WTC11 (cell line): ENCODE results near the gene RFTN1. TPM values are rescaled to one million over a fixed set of nuclear protein-coding genes. Genes with fewer than 3 reads are reported as not detected.

Source experiments
- ATAC-seq: fragments of 200-7000 bp; cut with Tn5 transposase; 2 replicates; pipeline ENCODE4 v1.10.0; 2021; ENCODE audit warnings: mild to moderate bottlenecking, moderate library complexity
- CTCF ChIA-PET: fragments of 300-600 bp; sonication (Branson Sonifier 250); formaldehyde crosslinking; loops from one replicate; lab custom pipeline; 2021; ENCODE audit warnings: antibody characterized with exemption; lab: Charles Lee
- POLR2A ChIA-PET: fragments of 350-600 bp; sonication (Branson Sonifier 250); formaldehyde crosslinking; loops from one replicate; lab custom pipeline; 2021; ENCODE audit warnings: antibody characterized with exemption; lab: Charles Lee
- DNase-seq: peaks from one replicate; pipeline ENCODE4 v3.0.0; 2021; ENCODE audit warnings: low spot score
- H3K27ac Mint-ChIP-seq: 2 replicates; pipeline ENCODE4 v1.8.0; 2021; ENCODE audit warnings: mixed read lengths
- H3K27me3 Mint-ChIP-seq: 2 replicates; pipeline ENCODE4 v1.8.0; 2021; ENCODE audit warnings: low read depth, mild to moderate bottlenecking, moderate library complexity, mixed read lengths
- H3K36me3 Mint-ChIP-seq: 2 replicates; pipeline ENCODE4 v1.8.0; 2021; ENCODE audit warnings: mixed read lengths
- H3K4me1 Mint-ChIP-seq: 2 replicates; pipeline ENCODE4 v1.8.0; 2022; ENCODE audit warnings: mixed read lengths
- H3K4me3 Mint-ChIP-seq: 2 replicates; pipeline ENCODE4 v1.8.0; 2021; ENCODE audit warnings: mild to moderate bottlenecking, moderate library complexity, mixed read lengths
- H3K9me3 Mint-ChIP-seq: 2 replicates; pipeline ENCODE4 v1.8.0; 2021; ENCODE audit warnings: mixed read lengths
- AFF4 ChIP-seq: sonication (generic); formaldehyde crosslinking; IDR thresholded peaks from 2 replicates; pipeline ENCODE4 v1.8.1; 2023; ENCODE audit warnings: mild to moderate bottlenecking, missing genetic modification reagents, borderline replicate concordance
- ATF6 ChIP-seq: sonication (generic); formaldehyde crosslinking; IDR thresholded peaks from 2 replicates; pipeline ENCODE4 v1.8.1; 2023; ENCODE audit warnings: mild to moderate bottlenecking, missing genetic modification reagents
- CDX4 ChIP-seq: fragments of 250-450 bp; sonication (Bioruptor Pico); IDR thresholded peaks from 2 replicates; pipeline ENCODE4 v1.9.0; 2021; ENCODE audit warnings: moderate library complexity, mild to moderate bottlenecking, inconsistent platforms, borderline replicate concordance
- CREB1 ChIP-seq: sonication (generic); formaldehyde crosslinking; IDR thresholded peaks from 2 replicates; pipeline ENCODE4 v1.8.0; 2023; ENCODE audit warnings: mild to moderate bottlenecking, missing genetic modification reagents
- EMX1 ChIP-seq: fragments of 250-450 bp; sonication (Bioruptor Pico); IDR thresholded peaks from 2 replicates; pipeline ENCODE4 v1.8.0; 2021; ENCODE audit warnings: mild to moderate bottlenecking
- ESRRA ChIP-seq: sonication (generic); formaldehyde crosslinking; IDR thresholded peaks from 2 replicates; pipeline ENCODE4 v1.8.1; 2022; ENCODE audit warnings: mild to moderate bottlenecking, missing genetic modification reagents, borderline replicate concordance
- FOXJ3 ChIP-seq: sonication (generic); formaldehyde crosslinking; IDR thresholded peaks from 2 replicates; pipeline ENCODE4 v1.9.0; 2021; ENCODE audit warnings: missing genetic modification reagents, mild to moderate bottlenecking, borderline replicate concordance
- MYBL2 ChIP-seq: sonication (generic); formaldehyde crosslinking; IDR thresholded peaks from 2 replicates; pipeline ENCODE4 v1.8.1; 2023; ENCODE audit warnings: mild to moderate bottlenecking, moderate library complexity, missing genetic modification reagents
- NFYB ChIP-seq: sonication (generic); formaldehyde crosslinking; conservative IDR thresholded peaks from 2 replicates; pipeline ENCODE4 v1.8.0; 2022; ENCODE audit warnings: low read depth, missing genetic modification reagents
- NR1H2 ChIP-seq: sonication (generic); formaldehyde crosslinking; IDR thresholded peaks from 2 replicates; pipeline ENCODE4 v1.9.0; 2021; ENCODE audit warnings: mild to moderate bottlenecking, moderate library complexity, missing genetic modification reagents
- PRRX2 ChIP-seq: fragments of 250-450 bp; sonication (Bioruptor Pico); IDR thresholded peaks from 2 replicates; pipeline ENCODE4 v1.8.0; 2021; ENCODE audit warnings: mild to moderate bottlenecking
- SMAD3 ChIP-seq: sonication (generic); formaldehyde crosslinking; IDR thresholded peaks from 2 replicates; pipeline ENCODE4 v1.8.0; 2022; ENCODE audit warnings: missing genetic modification reagents, mild to moderate bottlenecking, borderline replicate concordance
- SMAD4 ChIP-seq: sonication (generic); formaldehyde crosslinking; IDR thresholded peaks from 2 replicates; pipeline ENCODE4 v1.8.0; 2022; ENCODE audit warnings: mild to moderate bottlenecking, missing genetic modification reagents
- SP1 ChIP-seq: sonication (generic); formaldehyde crosslinking; conservative IDR thresholded peaks from 2 replicates; pipeline ENCODE4 v1.8.1; 2022; ENCODE audit warnings: missing genetic modification reagents
- ZMAT4 ChIP-seq: fragments of 250-450 bp; sonication (Bioruptor Pico); IDR thresholded peaks from 2 replicates; pipeline ENCODE4 v1.9.0; 2021; ENCODE audit warnings: mild to moderate bottlenecking
- ZNF138 ChIP-seq: sonication (generic); formaldehyde crosslinking; conservative IDR thresholded peaks from 2 replicates; pipeline ENCODE4 v1.8.1; 2022; ENCODE audit warnings: mild to moderate bottlenecking, moderate library complexity, missing genetic modification reagents
- ZNF219 ChIP-seq: sonication (generic); formaldehyde crosslinking; IDR thresholded peaks from 2 replicates; pipeline ENCODE4 v1.8.0; 2023; ENCODE audit warnings: missing genetic modification reagents, mild to moderate bottlenecking, borderline replicate concordance
- ZNF317 ChIP-seq: sonication (generic); formaldehyde crosslinking; IDR thresholded peaks from 2 replicates; pipeline ENCODE4 v1.8.1; 2023; ENCODE audit warnings: low read depth, mild to moderate bottlenecking, moderate library complexity, missing genetic modification reagents, borderline replicate concordance
- ZNF396 ChIP-seq: fragments of 250-450 bp; sonication (Bioruptor Pico); IDR thresholded peaks from 2 replicates; pipeline ENCODE4 v1.8.0; 2021; ENCODE audit warnings: mild to moderate bottlenecking, moderate library complexity, borderline replicate concordance
- ZNF671 ChIP-seq: fragments of 250-450 bp; sonication (Bioruptor Pico); IDR thresholded peaks from 2 replicates; pipeline ENCODE4 v1.8.0; 2021; ENCODE audit warnings: mild to moderate bottlenecking
- total RNA-seq: library from RNA; stranded (reverse); gene quantifications from 3 replicates; pipeline ENCODE4 v1.2.3, GENCODE V29; 2021
- TF ChIP-seq, protein P1 (sequence below): sonication (generic); formaldehyde crosslinking; IDR thresholded peaks from 2 replicates; pipeline ENCODE4 v1.8.1; 2022; ENCODE audit warnings: low read depth, missing genetic modification reagents, borderline replicate concordance
- TF ChIP-seq, protein P2 (sequence below): sonication (generic); formaldehyde crosslinking; IDR thresholded peaks from 2 replicates; pipeline ENCODE4 v1.8.1; 2023; ENCODE audit warnings: mild to moderate bottlenecking, moderate library complexity, missing genetic modification reagents
- TF ChIP-seq, protein P3 (sequence below): fragments of 200-600 bp; IDR thresholded peaks from 2 replicates; pipeline ENCODE4 v1.8.0; 2022; ENCODE audit warnings: antibody characterized with exemption
- TF ChIP-seq, protein P4 (sequence below): sonication (generic); formaldehyde crosslinking; conservative IDR thresholded peaks from 2 replicates; pipeline ENCODE4 v1.8.1; 2022; ENCODE audit warnings: mild to moderate bottlenecking, missing genetic modification reagents

The RFTN1 gene
- total RNA-seq, 1 experiment from 2014 or later, result 3.8 TPM

- TF ChIP-seq, protein P1, sequence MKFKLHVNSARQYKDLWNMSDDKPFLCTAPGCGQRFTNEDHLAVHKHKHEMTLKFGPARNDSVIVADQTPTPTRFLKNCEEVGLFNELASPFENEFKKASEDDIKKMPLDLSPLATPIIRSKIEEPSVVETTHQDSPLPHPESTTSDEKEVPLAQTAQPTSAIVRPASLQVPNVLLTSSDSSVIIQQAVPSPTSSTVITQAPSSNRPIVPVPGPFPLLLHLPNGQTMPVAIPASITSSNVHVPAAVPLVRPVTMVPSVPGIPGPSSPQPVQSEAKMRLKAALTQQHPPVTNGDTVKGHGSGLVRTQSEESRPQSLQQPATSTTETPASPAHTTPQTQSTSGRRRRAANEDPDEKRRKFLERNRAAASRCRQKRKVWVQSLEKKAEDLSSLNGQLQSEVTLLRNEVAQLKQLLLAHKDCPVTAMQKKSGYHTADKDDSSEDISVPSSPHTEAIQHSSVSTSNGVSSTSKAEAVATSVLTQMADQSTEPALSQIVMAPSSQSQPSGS (CRISPR knock-in tag), result no peak
- TF ChIP-seq CDX4 (CRISPR knock-in tag) (no peak), PRRX2 (CRISPR knock-in tag) (no peak), FOXJ3 (CRISPR knock-in tag) (no peak), ZNF671 (CRISPR knock-in tag) (no peak), SMAD4 (CRISPR knock-in tag) (no peak)
- TF ChIP-seq, all 79 proteins: peak for 0
These were observed 130.7 kb downstream of the RFTN1 start (continued) for GRCh38 chr3:16382845-16383244.

DNA sequence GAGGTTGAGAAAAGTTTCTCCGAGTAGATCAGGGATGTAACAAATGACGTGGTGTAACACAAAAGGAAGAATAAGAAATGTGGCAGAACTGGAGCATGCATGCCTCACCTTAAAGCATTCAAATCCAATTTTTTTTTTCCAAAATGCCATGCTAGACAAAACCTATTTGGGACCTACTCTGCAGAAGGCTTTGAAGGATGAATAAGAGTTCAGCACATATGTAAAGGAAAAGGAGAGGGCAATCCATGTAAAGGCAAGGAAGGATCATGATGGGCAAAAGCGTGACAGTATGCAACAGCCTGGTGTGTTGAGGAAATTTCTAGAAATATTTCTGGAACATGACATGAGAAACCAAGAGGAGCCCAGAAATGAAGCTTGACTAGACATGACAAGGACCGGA lies 132.1 kb downstream of the RFTN1 start:
- H3K9me3 Mint-ChIP-seq, result peaks cover 11% of the 10 kb centered on the region
- no peak overlapping the region for H3K4me3 Mint-ChIP-seq
- H3K4me1 Mint-ChIP-seq, result peaks cover 8% of the 10 kb centered on the region
- no peak overlapping the region for H3K27ac Mint-ChIP-seq
- no peak for DNase-seq
- ChIA-PET CTCF (no interaction called here), POLR2A (no interaction called here)
- H3K27me3 Mint-ChIP-seq, result peaks cover 7% of the 10 kb centered on the region; the same call in 1 of the 2 replicates
- no peak for ATAC-seq
- peaks cover 8% of the 10 kb centered on the region for H3K36me3 Mint-ChIP-seq
- no peak for TF ChIP-seq SMAD3 (CRISPR knock-in tag)
- no peak for TF ChIP-seq AFF4 (CRISPR knock-in tag)
- TF ChIP-seq ESRRA, result no peak
- no peak for TF ChIP-seq ATF6 (CRISPR knock-in tag)
- TF ChIP-seq, protein P2, sequence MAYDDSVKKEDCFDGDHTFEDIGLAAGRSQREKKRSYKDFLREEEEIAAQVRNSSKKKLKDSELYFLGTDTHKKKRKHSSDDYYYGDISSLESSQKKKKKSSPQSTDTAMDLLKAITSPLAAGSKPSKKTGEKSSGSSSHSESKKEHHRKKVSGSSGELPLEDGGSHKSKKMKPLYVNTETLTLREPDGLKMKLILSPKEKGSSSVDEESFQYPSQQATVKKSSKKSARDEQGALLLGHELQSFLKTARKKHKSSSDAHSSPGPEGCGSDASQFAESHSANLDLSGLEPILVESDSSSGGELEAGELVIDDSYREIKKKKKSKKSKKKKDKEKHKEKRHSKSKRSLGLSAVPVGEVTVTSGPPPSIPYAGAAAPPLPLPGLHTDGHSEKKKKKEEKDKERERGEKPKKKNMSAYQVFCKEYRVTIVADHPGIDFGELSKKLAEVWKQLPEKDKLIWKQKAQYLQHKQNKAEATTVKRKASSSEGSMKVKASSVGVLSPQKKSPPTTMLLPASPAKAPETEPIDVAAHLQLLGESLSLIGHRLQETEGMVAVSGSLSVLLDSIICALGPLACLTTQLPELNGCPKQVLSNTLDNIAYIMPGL (CRISPR knock-in tag), result no peak
- TF ChIP-seq CREB1 (CRISPR knock-in tag), result no peak
- TF ChIP-seq NR1H2 (CRISPR knock-in tag), result no peak
- no peak for TF ChIP-seq EMX1
- no peak for TF ChIP-seq ZNF317 (CRISPR knock-in tag)
- TF ChIP-seq ZNF219 (CRISPR knock-in tag), result no peak
- TF ChIP-seq, protein P3, sequence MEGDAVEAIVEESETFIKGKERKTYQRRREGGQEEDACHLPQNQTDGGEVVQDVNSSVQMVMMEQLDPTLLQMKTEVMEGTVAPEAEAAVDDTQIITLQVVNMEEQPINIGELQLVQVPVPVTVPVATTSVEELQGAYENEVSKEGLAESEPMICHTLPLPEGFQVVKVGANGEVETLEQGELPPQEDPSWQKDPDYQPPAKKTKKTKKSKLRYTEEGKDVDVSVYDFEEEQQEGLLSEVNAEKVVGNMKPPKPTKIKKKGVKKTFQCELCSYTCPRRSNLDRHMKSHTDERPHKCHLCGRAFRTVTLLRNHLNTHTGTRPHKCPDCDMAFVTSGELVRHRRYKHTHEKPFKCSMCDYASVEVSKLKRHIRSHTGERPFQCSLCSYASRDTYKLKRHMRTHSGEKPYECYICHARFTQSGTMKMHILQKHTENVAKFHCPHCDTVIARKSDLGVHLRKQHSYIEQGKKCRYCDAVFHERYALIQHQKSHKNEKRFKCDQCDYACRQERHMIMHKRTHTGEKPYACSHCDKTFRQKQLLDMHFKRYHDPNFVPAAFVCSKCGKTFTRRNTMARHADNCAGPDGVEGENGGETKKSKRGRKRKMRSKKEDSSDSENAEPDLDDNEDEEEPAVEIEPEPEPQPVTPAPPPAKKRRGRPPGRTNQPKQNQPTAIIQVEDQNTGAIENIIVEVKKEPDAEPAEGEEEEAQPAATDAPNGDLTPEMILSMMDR, result no peak
- TF ChIP-seq ZNF396 (CRISPR knock-in tag), result no peak
- TF ChIP-seq NFYB, result no peak
- TF ChIP-seq CDX4 (CRISPR knock-in tag), result no peak
- TF ChIP-seq MYBL2 (CRISPR knock-in tag), result no peak
- no peak for TF ChIP-seq ZNF138 (CRISPR knock-in tag)
- no peak for TF ChIP-seq ZMAT4 (CRISPR knock-in tag)
- TF ChIP-seq SP1 (CRISPR knock-in tag), result no peak
- TF ChIP-seq, protein P4, sequence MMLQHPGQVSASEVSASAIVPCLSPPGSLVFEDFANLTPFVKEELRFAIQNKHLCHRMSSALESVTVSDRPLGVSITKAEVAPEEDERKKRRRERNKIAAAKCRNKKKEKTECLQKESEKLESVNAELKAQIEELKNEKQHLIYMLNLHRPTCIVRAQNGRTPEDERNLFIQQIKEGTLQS (CRISPR knock-in tag), result no peak
